T-cell (primary cell): ENCODE measurements around the gene URGCP. TPM values are rescaled to one million over a fixed set of nuclear protein-coding genes. Genes with fewer than 3 reads are reported as not detected.

Source experiments
- ATAC-seq, 4 experiments: fragments of 200-7000 bp in 3 of 4; fragments of 150-1000 bp in 1 of 4; cut with Tn5 transposase; replicated peaks in 1 of 4; 1 replicate in 3 of 4; 2 replicates in 1 of 4; pipeline ENCODE4 v1.10.0; 2021; ENCODE audit warnings: moderate library complexity in 3 of 4, mild to moderate bottlenecking in 2 of 4, moderate number of reproducible peaks in 1 of 4
- CTCF ChIA-PET, 2 donors: fragments of 300-600 bp; sonication (Branson Sonifier 250); formaldehyde crosslinking; loops; one replicate each; lab custom pipeline; 2022; ENCODE audit warnings: antibody characterized with exemption in 2 of 2; lab: Charles Lee
- POLR2A ChIA-PET, 2 donors: fragments of 300-600 bp; sonication (Branson Sonifier 250); formaldehyde crosslinking; loops; one replicate each; lab custom pipeline; 2022; ENCODE audit warnings: antibody characterized with exemption in 2 of 2; lab: Charles Lee
- DNase-seq, 35 experiments: peaks; one replicate each; pipeline versions ENCODE4 v3.0.0 to v3.0.0-alpha.2; 2013 to 2023
- H3K27ac ChIP-seq: one replicate; pipeline ENCODE4 v1.5.1; 2013; ENCODE audit warnings: low read length
- H3K27me3 ChIP-seq, 2 experiments: replicated peaks in 1 of 2; 1 replicate in 1 of 2; 2 replicates in 1 of 2; pipeline versions ENCODE4 v1.6.1 to v1.7.0; 2013; ENCODE audit warnings: low read length in 1 of 2, mixed read lengths in 1 of 2; ENCODE audit not compliant: control insufficient read depth in 2 of 2, insufficient read depth in 2 of 2; ENCODE audit errors: extremely low read depth in 1 of 2
- H3K36me3 ChIP-seq, 2 donors: 1 replicate in 1 of 2; 2 replicates in 1 of 2; pipeline versions ENCODE4 v1.6.1 to v1.7.0; 2013; ENCODE audit warnings: low read length in 1 of 2; ENCODE audit not compliant: control insufficient read depth in 2 of 2, insufficient read depth in 1 of 2; ENCODE audit errors: extremely low read depth in 1 of 2
- H3K4me1 ChIP-seq, 2 experiments: 1 replicate in 1 of 2; 2 replicates in 1 of 2; pipeline versions ENCODE4 v1.6.1 to v1.7.0; 2013; ENCODE audit warnings: low read length in 2 of 2, mixed read lengths in 1 of 2; ENCODE audit not compliant: insufficient read depth in 2 of 2, control insufficient read depth in 1 of 2; ENCODE audit errors: extremely low read depth in 1 of 2
- H3K4me3 ChIP-seq, 2 donors: 1 replicate in 1 of 2; 2 replicates in 1 of 2; pipeline versions ENCODE4 v1.5.1 to v1.7.0; 2013; ENCODE audit warnings: mild to moderate bottlenecking in 2 of 2, low read length in 1 of 2, moderate library complexity in 1 of 2; ENCODE audit not compliant: control insufficient read depth in 1 of 2; ENCODE audit errors: extremely low read depth in 1 of 2
- H3K9me3 ChIP-seq: 2 replicates; pipeline ENCODE4 v1.7.0; 2013
- H3K27ac Mint-ChIP-seq, 2 donors: one replicate each; pipeline ENCODE4 v1.8.0; 2020 to 2021; ENCODE audit warnings: mild to moderate bottlenecking in 2 of 2, mixed read lengths in 2 of 2
- H3K27me3 Mint-ChIP-seq, 2 donors: one replicate each; pipeline ENCODE4 v1.8.0; 2021 to 2022; ENCODE audit warnings: mixed read lengths in 2 of 2
- H3K36me3 Mint-ChIP-seq: one replicate; pipeline ENCODE4 v1.8.0; 2021; ENCODE audit warnings: mixed read lengths
- H3K4me1 Mint-ChIP-seq, 3 donors: one replicate each; pipeline ENCODE4 v1.8.0; 2020 to 2022; ENCODE audit warnings: mixed read lengths in 3 of 3, mild to moderate bottlenecking in 1 of 3
- H3K4me3 Mint-ChIP-seq, 3 donors: one replicate each; pipeline ENCODE4 v1.8.0; 2020 to 2022; ENCODE audit warnings: mild to moderate bottlenecking in 3 of 3, mixed read lengths in 3 of 3, moderate library complexity in 3 of 3
- H3K9me3 Mint-ChIP-seq, 3 donors: one replicate each; pipeline ENCODE4 v1.8.0; 2020 to 2022; ENCODE audit warnings: mixed read lengths in 3 of 3
- WGBS: methylation state at CpG from one replicate; pipeline ENCODE4 v1.1.5; 2013; ENCODE audit warnings: missing lambda C conversion rate; ENCODE audit not compliant: insufficient coverage; 5-methylcytosine and 5-hydroxymethylcytosine counted together
- total RNA-seq, 35 experiments: library from RNA in 6 of 35; stranded (reverse) in 6 of 35; fragments of 120-200 nt in 1 of 35; gene quantifications; one replicate each; pipeline versions ENCODE4 v1.2.1 to v1.2.4 and lab custom pipeline; 2013 to 2026

The URGCP gene
- total RNA-seq, 5 donors from 2014 or later (not counting 1 experiment from before 2014, with no cell fraction given) = 22.3 to 35.2 (median 33.6) TPM

DNA sequence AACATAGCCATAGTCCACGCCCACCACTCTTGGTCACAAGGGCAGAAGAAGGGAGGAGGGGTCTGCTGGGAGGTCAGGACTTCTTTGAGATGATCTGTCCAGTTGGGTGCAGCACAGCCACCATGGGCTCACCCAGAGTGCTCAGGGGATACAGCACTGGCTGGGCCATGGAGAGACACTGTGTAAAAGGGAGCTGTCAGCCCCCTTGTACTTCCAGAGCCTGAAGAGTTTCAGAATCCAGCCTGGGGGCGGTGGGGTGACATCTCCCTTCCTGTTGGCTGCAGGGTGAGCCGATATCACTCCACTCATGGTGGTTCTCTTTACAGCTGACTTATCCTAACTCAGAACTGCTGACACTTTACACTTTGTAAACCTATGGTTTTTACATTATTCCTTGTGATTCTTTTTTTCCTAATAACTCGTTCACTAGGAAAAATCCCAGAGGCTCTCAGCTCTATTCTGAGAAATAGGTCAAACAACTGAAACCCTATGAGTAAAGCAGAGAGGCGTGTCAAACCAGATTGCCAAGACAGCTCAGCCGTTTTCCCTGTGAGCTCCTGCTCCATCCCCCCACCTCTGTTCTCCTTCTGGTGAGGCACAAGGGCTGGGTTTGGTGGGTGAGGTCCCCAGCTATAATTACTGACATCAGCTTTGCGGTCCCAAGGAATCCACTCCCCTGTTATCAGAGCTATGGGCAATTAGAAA is 33.8 kb downstream of the URGCP start:
- 64% methylated on average over 4 of the region's 7 CpGs for WGBS
- H3K27me3 Mint-ChIP-seq = no peaks in the 10 kb centered on the region

DNA sequence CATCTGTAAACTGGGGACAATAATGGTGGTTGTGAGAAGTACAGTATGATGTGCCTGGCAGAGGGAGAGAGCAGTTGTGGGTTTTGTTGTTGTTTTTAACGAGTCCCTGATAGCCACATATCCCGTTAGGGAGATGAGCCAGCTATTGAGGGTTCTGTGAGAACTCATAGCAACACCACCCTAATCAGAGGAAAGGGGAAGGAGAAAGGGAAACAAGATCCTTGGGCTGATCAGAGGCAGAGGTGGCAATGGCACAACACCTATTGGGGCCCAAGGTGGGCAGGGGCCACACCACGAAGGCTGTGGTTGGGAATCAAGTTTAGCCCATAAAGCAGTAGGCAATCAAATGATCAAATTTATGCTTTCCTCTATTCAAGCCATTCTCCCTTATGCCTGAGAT is 35.3 kb downstream of the URGCP start:
- Histone ChIP-seq H3K4me3 (no peak overlapping the region), H3K36me3 (peaks cover 3 to 22% of the 10 kb centered on the region in 2 donors), H3K27me3 (no peaks in the 10 kb centered on the region), H3K9me3 (no peaks in the 10 kb centered on the region), H3K4me1 (peaks cover 13 to 17% of the 10 kb centered on the region in 2 experiments), H3K27ac (no peak overlapping the region)
- Mint-ChIP-seq H3K9me3 (no peaks in the 10 kb centered on the region), H3K27me3 (no peaks in the 10 kb centered on the region), H3K4me1 (peaks cover 22 to 25% (median 22%) of the 10 kb centered on the region in 3 donors), H3K27ac (peak overlapping the region in 1 of 2 donors; percentile 45), H3K4me3 (peak overlapping the region in 1 of 3 donors; percentile 29), H3K36me3 (peaks cover 16% of the 10 kb centered on the region)
- ATAC-seq (no peak), DNase-seq (no peak)
- ChIA-PET CTCF (no interaction called here), POLR2A (no interaction called here)
- no CpG with 5 or more reads among the region's 3 CpGs for WGBS

More for the DNA sequence above, 33.8 kb downstream of the URGCP start:
- H3K4me3 Mint-ChIP-seq = no peak overlapping the region
- DNase-seq (no peak), ATAC-seq (no peak)
- H3K27me3 ChIP-seq = no peaks in the 10 kb centered on the region
- H3K36me3 ChIP-seq = peaks cover 8 to 26% of the 10 kb centered on the region in 2 donors
- no peak overlapping the region for H3K27ac ChIP-seq
- H3K4me1 Mint-ChIP-seq = peaks cover 20 to 25% (median 21%) of the 10 kb centered on the region in 3 donors
- no peaks in the 10 kb centered on the region for H3K9me3 Mint-ChIP-seq
- no peak overlapping the region for H3K27ac Mint-ChIP-seq
- ChIA-PET POLR2A (no interaction called here), CTCF (no interaction called here)
- H3K4me3 ChIP-seq = no peak overlapping the region
- H3K4me1 ChIP-seq = peaks cover 13 to 17% of the 10 kb centered on the region in 2 experiments
- peaks cover 20% of the 10 kb centered on the region for H3K36me3 Mint-ChIP-seq
- no peaks in the 10 kb centered on the region for H3K9me3 ChIP-seq

DNA sequence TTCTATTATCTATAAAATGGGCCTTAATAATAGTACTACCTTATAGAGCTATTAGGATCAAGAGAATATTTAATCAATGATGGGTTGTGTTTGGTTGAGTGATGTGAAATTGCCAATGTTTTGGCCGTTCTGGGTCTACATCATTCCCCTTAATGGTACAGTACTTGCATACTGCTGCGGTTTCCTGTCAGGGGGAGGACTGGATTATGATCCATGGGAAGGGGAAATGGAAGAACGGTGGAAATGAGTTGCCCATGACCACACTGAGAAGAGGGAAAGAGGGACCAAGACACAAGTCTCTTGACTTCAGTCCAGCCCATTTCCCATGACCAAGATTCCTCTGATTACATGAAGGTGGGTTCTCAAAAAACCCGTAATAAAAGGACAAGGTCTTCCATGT is 36.1 kb downstream of the URGCP start:
- Mint-ChIP-seq H3K4me3 (peak overlapping the region; percentile 53 to 95 (median 92)), H3K4me1 (peaks cover 22 to 25% (median 22%) of the 10 kb centered on the region in 3 donors), H3K27ac (no peak overlapping the region), H3K27me3 (no peaks in the 10 kb centered on the region), H3K9me3 (no peaks in the 10 kb centered on the region), H3K36me3 (peaks cover 18% of the 10 kb centered on the region)
- no peak for DNase-seq
- Histone ChIP-seq H3K27ac (no peak overlapping the region), H3K4me3 (no peak overlapping the region), H3K27me3 (no peaks in the 10 kb centered on the region), H3K4me1 (peaks cover 13 to 17% of the 10 kb centered on the region in 2 experiments), H3K36me3 (peaks cover 3 to 17% of the 10 kb centered on the region in 2 donors), H3K9me3 (no peaks in the 10 kb centered on the region)
- ATAC-seq = no peak
- ChIA-PET CTCF (no interaction called here), POLR2A (no interaction called here)
- WGBS = no CpG with 5 or more reads among the region's 4 CpGs

DNA sequence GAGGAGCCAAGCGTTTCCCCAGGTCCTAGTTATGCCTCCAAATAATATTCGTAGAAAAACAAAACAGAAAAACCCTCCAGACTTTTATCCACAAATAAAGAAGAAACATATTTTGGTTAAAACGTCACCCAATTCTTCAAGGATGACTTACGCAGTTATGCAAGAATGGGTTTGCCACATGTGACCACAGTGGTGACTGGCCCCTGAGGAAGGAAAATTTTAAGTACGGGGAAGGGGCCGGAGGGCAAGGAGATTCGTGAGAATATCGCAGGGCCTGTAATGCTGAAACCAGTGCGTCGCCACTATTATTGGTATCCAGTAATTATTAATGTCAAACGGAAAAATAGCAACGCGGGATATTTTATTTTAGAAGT is 36.5 kb downstream of the URGCP start:
- Histone ChIP-seq H3K27ac (peak overlapping the region; percentile 56), H3K4me1 (peaks cover 13 to 17% of the 10 kb centered on the region in 2 experiments), H3K9me3 (no peaks in the 10 kb centered on the region), H3K36me3 (peaks cover 3 to 16% of the 10 kb centered on the region in 2 donors), H3K4me3 (peak overlapping the region; percentile 72 to 73), H3K27me3 (no peaks in the 10 kb centered on the region)
- peaks cover 22 to 25% (median 22%) of the 10 kb centered on the region in 3 donors for H3K4me1 Mint-ChIP-seq
- H3K27ac Mint-ChIP-seq = peak overlapping the region; percentile 89 to 93
- ChIA-PET POLR2A (no interaction called here), CTCF (interaction anchor here in 1 of 2 donors (1.0 to 1.5 kb wide), 3 partner anchors 30 to 287 kb away, joined by 4 to 6 read pairs (median 5); partner anchors contain the start of gene STK17A)
- DNase-seq (no peak), ATAC-seq (peak in 1 of 4 experiments; percentile 2)
- H3K36me3 Mint-ChIP-seq = peaks cover 19% of the 10 kb centered on the region
- no peaks in the 10 kb centered on the region for H3K9me3 Mint-ChIP-seq
- 43% methylated on average over 7 of the region's 13 CpGs for WGBS
- no peaks in the 10 kb centered on the region for H3K27me3 Mint-ChIP-seq
- H3K4me3 Mint-ChIP-seq = peak overlapping the region; percentile 90 to 95 (median 92)

DNA sequence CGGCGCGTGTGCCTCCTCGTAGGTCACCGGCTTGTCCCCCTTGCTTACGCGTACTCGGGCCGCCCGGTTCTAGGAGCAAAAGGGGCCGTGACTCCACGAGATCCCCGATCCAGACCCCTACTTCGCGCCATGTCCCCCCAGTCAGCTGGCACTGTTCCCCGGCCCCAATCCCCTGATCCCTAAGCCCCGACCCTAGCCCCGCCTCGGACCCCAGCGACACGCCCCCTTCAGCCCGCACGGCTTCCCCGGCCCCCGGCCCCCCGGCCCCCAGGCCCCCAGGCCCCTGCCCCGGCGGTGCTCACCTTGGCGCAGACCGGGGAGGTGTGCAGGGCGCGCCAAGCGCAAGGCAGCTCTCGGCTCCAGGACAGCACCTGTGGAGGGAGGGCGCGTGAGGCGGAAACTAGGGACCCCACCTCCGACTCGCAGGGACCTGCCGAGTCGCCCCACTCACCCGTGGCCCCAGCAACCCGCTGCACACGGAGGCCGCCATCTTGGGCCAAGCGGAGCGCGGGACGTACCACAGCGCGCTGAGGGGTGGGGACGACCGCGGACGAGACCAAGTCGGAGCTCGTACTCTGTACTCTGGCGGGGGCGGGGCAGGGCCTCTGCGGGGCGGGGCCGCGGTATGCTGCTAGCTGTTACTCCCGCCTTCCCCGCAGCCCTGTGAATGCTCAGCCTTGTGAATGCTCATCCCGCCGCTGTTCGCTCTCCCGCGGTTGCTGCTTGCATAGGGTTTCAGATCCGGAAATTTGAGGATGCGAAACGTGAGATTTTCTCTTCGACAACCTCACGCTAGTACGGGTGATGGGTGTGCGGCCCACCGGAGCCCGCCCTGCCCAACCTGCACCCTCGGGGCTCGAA is 37.2 kb downstream of the URGCP start, which contains the start of gene MRPS24:
Gene MRPS24, minus strand, starts transcription at position 512 of the 861 bp plus-strand sequence. Its CDS starts 22 bp downstream, at position 490.
- peak; percentile 97 to 99 (median 98) for ATAC-seq
- H3K4me1 Mint-ChIP-seq = peaks cover 22 to 25% (median 22%) of the 10 kb centered on the region in 3 donors

DNA sequence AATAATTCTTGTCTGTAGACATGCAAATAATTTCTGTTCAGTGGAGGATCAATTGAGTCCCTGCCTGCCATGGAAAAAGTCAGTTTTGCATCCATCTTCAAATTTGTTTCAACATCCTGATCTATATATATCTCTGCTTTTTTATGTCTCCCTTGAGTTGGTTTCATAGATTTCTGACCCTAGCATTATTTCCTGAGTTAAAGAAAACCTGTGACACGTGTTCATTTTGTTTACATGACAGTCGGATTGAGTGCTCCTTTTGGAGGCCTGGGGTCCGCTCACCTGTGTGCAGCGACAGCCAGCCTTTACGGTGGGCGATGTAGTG is 37.8 kb downstream of the URGCP start:
- Mint-ChIP-seq H3K27ac (peak overlapping the region; percentile 79 to 84), H3K9me3 (no peaks in the 10 kb centered on the region), H3K36me3 (peaks cover 19% of the 10 kb centered on the region), H3K4me1 (peaks cover 22 to 25% (median 22%) of the 10 kb centered on the region in 3 donors), H3K27me3 (no peaks in the 10 kb centered on the region), H3K4me3 (peak overlapping the region; percentile 90 to 95 (median 92))
- H3K27ac ChIP-seq = peak overlapping the region; percentile 51
- CTCF ChIA-PET = interaction anchor here in 1 of 2 donors (1.5 kb wide), 1 partner anchor 29 kb away, joined by 6 read pairs; no protein-coding TSS in a partner anchor
- ATAC-seq (peak in 1 of 4 experiments; percentile 1), DNase-seq (no peak)
- H3K4me3 ChIP-seq = peak overlapping the region; percentile 72 to 83
- H3K4me1 ChIP-seq = peaks cover 13 to 17% of the 10 kb centered on the region in 2 experiments
- H3K9me3 ChIP-seq = no peaks in the 10 kb centered on the region
- no peaks in the 10 kb centered on the region for H3K27me3 ChIP-seq
- POLR2A ChIA-PET = interaction anchor here in 1 of 2 donors (0.6 kb wide), 1 partner anchor 63 kb away, joined by 3 read pairs; no protein-coding TSS in a partner anchor
- WGBS = 1% methylated on average over 6 of the region's 6 CpGs
- peaks cover 3 to 16% of the 10 kb centered on the region in 2 donors for H3K36me3 ChIP-seq

More for the DNA sequence above, 37.2 kb downstream of the URGCP start, which contains the start of gene MRPS24:
- ChIA-PET CTCF (interaction anchor here (0.6 to 1.5 kb wide), 4 partner anchors 30 to 934 kb away, joined by 3 to 6 read pairs (median 4); partner anchors contain the start of gene STK17A (in 1 of the 2)), POLR2A (interaction anchor here in 1 of 2 donors (0.6 kb wide), 1 partner anchor 62 kb away, joined by 3 read pairs; no protein-coding TSS in a partner anchor)
- no peaks in the 10 kb centered on the region for H3K9me3 Mint-ChIP-seq
- peaks cover 13 to 17% of the 10 kb centered on the region in 2 experiments for H3K4me1 ChIP-seq
- no peaks in the 10 kb centered on the region for H3K9me3 ChIP-seq
- peak within 1 kb of the TSS; percentile 56 for H3K27ac ChIP-seq
- peak within 1 kb of the TSS; percentile 90 to 95 (median 92) for H3K4me3 Mint-ChIP-seq
- peaks cover 19% of the 10 kb centered on the region for H3K36me3 Mint-ChIP-seq
- peak; percentile 88 to 98 (median 94) for DNase-seq
- no peaks in the 10 kb centered on the region for H3K27me3 Mint-ChIP-seq
- H3K27ac Mint-ChIP-seq = peak within 1 kb of the TSS; percentile 89 to 93
- WGBS = under 1% methylated on average over 67 of the region's 81 CpGs
- peak within 1 kb of the TSS; percentile 72 to 83 for H3K4me3 ChIP-seq
- H3K27me3 ChIP-seq = no peaks in the 10 kb centered on the region
- peaks cover 3 to 16% of the 10 kb centered on the region in 2 donors for H3K36me3 ChIP-seq
